Measurements from ENCODE around the gene PWP1.

PWP1 gene

DNA sequence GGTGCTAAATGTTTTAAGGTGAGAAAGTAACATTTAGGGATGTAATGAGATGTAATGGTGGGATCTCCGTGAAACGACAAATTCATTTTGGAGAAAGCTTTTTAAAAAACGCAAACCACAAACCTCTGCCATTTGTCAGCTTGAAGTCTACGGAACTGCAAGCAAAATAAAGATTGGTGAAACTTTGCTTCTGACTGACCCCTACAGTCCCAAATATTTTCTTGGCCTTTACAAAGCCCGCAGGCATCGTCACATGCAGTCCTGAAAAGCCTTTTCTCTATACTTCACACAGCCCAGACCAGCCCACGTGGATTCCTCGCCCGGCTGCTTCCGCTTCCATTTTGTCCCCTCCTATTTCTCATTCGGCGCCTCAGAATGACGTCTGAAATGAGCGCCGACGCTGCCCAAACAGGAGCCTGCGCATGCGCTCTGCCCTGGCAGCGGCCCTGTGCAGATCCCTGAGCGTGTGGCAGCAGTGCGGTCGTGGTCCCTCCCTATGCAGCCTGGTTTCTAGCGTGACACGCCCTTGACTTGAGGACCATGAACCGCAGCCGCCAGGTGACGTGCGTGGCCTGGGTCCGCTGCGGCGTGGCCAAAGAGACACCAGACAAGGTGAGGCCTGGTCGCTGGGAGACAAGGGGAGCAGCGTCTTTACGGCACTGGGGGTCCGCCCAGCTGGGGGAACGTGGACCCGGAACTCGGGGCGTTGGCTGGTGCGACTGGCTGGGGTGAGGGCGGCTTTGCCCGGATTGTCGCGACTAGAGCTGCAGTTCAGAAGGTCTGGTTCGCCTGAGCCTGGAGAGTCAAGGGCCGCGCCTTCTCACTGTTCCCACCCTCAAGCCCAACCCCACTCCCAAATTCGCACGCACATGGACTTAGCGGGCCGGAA is at the start of gene PWP1:
Gene PWP1, plus strand, starts transcription at position 440 of the 889 bp plus-strand sequence. Its CDS starts 101 bp downstream, at position 541.
- peak; percentile 92 for DNase-seq (ENCODE audit: low spot score)

DNA sequence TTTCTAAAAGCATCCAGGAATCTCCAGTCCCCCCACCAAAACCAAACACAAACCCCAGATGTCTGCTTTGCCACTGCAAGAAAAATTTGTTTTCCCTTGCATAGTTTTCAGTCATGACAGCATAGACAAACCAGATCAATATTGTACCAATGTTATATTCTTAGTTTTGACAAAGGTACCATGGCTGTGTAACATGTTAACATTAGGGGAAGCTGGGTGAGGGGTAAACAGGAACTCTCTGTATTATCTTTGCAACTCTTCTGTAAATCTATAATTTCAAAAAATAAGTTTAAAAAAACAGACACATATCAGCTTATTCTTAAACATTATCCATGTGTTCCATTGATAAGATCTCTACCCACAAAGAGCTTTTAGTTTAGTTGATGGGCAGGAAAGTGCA is 44.4 kb upstream of the PWP1 start:
- no peak for DNase-seq (ENCODE audit: low spot score)

DNA sequence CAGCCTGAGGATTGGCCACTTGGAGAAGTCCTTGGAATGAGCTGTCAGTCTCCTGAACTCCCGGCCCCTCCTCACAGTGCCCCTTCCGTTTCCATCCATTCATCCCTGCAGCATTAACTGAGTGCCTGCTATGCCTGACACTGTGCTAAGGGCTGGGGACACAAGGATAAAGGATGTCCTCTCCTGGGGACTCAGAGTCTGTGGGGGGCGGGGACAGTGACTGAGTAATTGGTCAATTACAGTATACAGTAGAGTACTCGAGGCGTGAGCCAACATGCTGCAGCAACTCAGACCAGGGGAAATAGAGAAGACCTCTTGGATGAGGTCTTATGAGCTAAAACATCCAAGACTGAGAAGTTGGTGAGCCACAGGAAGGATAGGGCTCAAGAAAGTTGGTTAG is 43.4 kb upstream of the PWP1 start:
- DNase-seq (ENCODE audit: low spot score): no peak

DNA sequence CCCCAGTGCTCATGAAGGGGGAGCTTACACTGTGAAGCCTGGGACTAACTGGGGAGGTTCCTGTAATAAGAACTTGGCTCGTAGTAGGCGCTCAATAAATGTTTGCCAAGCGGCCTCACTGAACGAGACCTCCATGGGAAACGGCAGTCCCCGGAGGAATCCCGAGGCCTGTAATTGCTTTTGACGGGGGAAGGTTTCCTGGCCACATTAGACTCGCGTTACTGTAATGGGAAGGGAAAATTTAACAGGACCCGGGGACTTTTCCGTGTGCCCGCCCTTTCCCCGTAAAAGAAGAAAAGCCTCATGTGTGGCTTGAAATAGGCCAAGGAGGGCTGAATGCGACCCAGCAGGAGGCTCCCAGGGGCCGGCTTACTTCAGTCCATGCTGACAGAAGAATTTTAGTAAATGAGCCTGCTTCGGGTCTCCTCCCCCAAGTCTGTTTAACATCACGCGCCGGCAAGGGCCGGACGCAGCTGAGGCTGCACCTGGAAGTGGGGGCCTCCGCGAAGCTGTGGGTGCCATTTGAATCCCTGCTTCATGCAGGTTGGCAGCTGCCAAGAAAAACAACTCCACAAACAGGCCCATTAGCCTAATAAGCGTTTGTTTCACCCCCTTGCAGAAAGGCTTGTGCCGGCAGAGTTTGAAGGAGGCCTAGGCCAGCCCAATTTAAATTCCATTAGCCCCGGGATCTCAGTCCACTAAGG is 39.8 kb upstream of the PWP1 start:
- no peak for DNase-seq (ENCODE audit: low spot score)

DNA sequence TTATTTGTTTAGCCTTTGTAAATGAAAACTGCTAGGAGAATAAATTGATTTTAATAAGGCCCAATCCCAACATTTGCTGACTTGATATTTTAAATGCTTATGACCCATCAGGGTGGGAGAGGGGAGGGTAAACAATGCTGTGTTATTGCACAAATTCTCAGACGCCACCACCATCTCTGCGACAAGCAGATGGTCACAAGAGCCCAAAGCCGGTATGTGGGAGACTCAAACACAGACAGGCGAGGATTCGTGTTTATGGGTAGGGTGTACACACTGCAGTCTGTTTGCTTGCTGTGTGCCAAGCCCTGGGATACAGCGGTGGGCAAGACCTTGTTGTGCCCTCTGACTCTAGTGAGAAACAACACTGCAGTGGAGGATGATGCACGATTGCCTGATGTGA is 39.2 kb upstream of the PWP1 start:
- DNase-seq (ENCODE audit: low spot score): no peak

DNA sequence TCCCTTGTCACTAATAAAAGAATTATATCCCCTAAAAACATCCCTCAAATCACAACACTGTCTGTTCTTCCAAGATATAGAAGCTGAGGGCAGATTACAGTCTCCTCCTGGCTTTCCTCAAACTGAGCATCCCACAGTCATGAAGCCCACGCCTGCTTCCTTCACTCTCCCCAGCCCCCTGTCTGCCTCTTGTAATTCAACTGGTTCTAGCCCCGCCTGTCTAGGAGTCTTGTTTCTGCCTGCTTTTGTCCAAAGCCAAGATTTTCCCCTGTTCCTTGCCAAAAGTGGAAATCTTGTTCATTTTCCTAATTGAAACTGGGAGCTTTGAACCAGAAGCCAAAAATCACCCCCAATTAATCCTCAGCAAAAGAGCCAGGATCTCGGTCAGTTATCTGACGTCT is 35.9 kb upstream of the PWP1 start:
- no peak for DNase-seq (ENCODE audit: low spot score)

DNA sequence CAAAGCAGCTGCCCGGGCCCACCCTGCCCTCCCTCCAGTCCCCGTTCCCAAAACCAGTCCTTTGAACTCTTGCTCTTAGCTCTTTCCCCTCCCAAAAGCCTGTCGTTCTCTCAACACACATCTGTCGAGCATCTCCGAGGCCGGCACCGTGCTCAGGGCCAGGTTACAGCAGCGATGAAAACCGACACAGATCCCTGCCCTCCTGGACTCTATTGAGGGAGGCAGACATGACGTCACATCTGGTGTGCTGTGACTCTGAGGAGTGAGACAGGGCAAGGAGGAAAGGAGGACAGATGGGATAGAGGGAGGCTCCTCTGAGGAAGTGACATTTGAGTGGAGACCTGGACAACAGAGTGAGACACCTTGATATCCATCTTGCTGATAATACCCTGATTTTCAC is 34.6 kb upstream of the PWP1 start:
- no peak for DNase-seq (ENCODE audit: low spot score)

DNA sequence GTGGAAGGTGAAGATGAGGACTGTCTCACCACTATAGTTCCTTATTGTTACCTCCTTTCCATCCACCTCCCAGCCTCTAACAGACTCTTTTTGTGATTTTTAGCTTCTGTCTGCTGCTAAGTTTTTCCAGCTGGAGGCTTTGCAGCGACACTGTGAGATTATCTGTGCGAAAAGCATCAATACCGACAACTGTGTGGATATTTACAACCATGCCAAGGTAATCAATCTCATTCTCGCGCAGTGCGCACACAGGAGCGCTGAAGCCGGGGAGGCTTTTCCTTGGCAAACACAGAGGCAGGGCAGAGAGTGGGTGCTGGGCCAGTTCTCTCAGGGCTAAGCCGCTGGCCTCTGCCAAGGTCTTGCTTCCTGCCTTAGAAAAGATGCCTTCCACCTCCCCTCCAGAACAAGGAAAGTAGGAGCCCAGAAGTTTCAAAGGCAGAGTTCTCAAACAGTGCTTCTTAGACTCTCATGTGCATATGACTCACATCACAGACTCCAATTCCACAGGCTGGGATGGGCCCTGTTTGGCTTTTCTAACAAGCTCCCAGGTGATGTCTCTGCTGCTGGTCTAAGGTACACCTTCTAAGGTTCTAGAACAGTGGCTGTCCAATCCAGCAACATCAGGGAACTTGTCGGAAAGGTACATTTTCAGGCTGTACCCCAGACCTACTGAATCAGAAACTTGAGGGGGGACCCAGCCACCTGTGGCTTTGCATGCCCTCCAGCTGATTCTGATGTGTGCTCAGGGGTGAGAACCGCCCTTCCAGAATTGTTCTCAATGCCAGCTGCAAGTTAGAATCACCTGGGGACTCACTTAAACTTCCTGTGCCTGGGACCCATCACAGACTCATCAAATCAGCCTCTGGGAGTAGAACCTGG is 33.8 kb upstream of the PWP1 start:
- DNase-seq (ENCODE audit: low spot score): no peak

DNA sequence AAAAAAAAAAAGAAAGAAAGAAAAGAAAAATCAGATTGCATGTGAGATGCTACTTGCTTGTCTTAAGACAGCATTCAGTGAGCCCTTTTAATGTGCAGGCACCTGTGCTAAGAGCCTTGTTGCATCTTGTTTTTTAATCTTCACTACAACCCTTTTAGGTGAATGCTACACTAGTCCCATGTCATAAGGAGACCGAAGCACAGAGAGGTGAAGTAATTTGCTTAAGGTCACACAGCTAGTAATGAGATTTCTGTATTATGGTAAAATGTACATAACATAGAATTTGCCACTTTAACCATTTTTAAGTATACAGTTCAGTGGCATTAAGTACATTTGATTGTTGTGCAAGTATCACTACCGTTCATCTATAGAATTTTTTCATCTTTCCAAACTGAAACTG is 32.1 kb upstream of the PWP1 start:
- DNase-seq (ENCODE audit: low spot score): no peak

DNA sequence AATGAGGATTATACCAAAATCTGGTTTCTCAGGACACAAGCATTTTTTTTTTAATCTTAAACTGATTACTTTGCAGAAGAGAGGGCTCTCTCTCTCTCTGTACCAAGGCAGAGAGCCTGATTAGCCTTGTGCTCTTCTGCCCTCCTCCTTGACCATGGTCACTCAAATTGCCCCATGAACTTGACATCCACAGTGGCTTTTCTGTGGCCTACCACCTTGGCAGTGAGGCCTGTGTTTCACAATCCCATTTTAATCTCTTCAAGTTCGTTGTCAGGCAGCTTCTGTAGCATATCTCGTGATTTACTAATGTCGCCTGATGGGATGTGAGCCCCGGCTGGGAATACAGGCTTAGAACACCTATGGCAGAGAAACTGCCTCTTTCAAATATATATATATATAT is 30.7 kb upstream of the PWP1 start:
- DNase-seq (ENCODE audit: low spot score): no peak

DNA sequence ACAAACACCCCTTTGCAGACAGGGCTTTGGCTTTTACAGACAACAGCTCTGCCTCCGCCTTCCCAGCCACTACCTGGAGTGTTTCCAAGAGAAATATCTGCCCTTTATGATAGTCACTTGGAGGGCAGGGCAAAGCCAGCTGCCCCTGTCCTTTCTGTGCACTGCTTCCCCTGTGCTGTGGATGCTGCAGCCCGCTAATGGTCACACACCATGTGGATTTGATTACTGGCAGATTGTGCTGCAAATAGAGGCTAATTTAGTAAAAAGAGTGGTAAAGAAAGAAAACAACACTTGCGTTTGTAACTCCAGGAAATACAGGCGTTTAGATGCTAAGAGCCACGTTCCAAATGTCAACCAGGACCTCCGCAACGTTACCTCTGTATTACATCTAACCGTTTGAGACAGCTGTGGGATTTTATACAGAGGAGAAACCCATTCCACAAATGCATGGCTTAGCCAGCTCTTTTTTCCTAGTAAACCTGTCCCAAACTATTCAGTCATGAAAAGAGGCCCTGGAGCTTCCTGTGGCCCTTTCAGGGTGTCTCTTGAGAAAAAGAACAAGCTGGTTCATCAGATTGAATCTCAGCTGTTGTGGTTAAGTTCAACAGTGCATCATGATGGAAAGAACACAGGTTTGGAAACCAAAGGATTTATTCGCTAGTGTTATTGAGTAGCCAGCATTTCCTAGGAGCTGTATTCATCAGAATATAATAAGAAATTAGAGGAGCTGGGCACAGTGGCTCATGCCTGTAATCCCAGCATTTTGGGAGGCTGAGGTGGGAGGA is 30.1 kb upstream of the PWP1 start:
- no peak for DNase-seq (ENCODE audit: low spot score)

DNA sequence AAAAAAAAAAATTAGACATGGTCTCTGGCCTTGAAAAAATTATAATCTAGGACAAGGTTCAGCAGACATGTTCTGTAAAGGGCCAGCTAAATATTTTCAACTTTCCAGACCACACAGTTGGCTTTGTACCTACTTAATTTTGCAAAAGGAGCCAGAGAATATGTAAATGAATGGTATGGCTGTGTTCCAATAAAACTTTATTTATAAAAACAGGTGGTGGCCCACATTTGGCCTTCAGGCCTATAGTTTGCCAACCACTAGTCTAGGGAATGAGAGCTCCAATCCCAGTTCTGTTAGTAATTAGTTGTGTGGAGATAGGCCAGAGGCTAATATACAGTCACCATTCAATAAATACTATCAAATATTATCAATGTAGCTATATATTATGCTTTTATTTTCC is 29.3 kb upstream of the PWP1 start:
- no peak for DNase-seq (ENCODE audit: low spot score)

DNA sequence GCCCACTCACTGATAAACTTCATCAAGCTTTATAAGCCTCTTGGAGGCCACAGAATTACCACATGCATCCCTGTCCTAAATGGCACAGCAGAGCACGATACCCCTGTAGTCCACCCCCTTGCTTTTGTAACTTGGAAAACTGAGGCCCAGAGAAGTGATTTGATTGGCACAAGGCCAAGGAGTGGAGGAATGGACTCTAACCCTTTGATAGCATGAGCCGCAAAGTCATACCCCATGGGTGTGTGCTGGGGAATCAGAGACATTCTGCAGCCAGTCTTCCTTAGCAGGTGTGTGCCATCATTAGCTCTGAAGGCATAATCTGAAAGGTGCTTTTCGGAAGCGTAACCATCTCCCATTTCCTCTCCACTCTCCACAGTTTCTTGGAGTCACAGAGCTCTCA is 28.5 kb upstream of the PWP1 start:
- DNase-seq (ENCODE audit: low spot score): no peak

DNA sequence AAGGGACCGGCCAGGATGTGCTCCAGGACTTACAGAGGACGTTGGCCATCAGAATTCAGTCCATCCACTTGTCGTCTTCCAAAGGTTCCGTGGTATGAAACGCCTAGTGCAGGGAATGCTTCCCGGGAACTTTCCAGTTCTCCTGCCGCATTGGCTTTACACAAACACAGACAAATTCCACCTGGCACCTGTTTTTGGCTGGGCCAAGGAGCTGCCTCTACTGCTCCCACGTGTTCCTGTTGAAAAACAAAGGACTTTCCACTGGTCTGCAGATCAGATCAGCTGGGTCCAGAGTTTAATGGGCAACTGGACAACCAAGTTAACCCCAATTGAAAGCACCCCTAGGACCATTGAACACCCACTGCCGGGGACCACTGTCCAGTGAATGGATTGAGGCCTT is 28.0 kb upstream of the PWP1 start:
- DNase-seq (ENCODE audit: low spot score): no peak

DNA sequence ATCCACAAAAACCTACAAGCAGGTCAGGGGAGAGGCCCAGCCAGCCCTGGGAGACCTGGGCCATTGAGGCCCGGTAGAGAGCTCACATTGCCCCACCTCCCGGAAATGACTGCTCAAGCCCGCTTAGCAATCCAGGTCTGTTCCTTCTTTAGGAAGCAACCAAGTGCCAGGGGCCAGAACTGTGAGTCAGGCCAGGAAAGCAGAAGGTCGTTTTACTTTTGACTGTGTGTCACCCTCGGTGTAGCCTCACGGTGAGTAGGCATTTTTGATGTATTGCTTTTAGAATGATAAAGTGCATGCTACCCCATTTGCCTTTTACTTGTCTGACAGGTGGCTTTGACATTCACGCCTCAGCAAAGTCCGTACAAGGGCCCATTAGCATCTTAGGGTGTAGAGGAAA is 25.4 kb upstream of the PWP1 start:
- no peak for DNase-seq (ENCODE audit: low spot score)

DNA sequence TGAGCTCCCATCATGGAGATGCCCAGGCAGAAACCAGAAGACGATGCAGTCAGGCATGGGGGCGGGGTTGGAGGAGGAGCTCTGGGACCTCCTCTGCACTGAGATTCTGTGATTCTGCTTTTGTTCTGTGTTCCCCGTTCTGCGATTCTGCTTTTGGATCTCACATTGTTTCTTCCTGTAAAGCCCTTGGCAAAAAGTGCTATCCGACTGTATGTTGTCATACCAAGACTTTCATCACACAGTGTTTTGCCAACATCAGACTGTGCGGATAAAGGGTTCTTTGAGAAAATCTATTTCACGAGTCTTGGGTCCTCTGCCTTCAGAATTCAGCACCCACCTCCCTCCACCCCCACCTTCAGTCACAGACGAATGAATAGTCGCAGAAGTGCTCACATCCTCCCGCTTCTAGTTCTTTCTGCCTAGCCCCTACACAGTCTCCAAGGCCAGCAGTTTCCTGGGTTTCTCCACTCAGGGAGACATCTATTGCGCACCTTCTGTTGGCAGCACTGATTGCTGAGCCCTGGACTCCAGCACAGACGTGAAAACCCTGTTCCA is 24.7 kb upstream of the PWP1 start:
- DNase-seq (ENCODE audit: low spot score): no peak

DNA sequence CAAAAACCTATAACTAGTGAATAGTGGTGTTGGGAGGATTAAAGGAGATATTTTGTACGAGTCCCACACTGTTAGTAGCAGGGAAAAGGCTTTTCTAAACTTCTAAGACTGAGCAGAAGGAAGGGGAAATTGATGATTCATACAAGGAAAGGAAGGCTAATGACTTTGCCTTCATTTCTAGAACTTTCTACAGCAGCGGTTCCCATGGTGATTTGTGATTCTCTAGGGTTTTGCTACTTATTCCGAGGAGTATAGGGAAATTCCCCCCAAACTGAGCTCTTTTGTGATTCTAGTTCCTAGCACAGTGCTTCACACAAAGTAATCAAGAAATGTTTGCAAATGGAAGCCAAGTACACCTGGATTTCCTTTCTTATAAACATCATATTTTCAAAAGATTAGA is 23.8 kb upstream of the PWP1 start:
- no peak for DNase-seq (ENCODE audit: low spot score)

DNA sequence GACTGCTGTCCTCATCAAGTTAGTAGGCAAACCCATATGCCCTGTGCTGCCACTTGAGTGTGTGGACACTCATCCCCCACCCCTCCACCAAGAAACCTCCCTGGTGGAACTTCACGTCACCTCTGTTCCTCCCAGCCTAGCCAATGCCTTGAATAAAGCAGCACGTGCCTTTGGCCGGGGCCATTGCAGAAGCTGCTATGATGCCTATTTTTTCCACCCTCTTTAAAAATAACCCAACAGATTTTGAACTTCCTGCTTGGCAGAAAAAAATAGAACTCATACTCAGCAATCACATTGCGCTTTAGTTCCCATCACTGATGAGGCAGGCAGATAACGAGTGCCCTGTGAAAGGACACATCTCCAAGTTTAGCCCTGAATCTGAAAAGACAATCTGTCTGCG is 23.1 kb upstream of the PWP1 start:
- no peak for DNase-seq (ENCODE audit: low spot score)

DNA sequence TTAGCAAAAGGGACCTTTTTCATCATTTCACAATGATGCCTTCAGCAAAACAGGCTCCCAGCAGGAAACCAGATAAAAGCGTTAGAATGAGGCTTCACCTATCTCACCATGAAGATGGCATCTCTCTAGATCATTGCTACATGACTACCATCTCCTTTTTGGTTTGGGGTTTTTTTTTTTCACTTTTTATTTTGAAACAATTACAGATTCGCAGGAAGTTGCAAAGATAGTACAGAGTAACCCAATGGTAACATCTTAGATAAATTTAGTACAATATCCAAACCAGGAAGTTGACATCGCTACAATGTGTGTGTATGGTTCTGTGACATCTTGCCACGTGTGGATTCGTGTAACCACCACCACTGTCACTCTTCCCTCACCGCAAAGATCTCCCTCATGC is 22.3 kb upstream of the PWP1 start:
- no peak for DNase-seq (ENCODE audit: low spot score)

DNA sequence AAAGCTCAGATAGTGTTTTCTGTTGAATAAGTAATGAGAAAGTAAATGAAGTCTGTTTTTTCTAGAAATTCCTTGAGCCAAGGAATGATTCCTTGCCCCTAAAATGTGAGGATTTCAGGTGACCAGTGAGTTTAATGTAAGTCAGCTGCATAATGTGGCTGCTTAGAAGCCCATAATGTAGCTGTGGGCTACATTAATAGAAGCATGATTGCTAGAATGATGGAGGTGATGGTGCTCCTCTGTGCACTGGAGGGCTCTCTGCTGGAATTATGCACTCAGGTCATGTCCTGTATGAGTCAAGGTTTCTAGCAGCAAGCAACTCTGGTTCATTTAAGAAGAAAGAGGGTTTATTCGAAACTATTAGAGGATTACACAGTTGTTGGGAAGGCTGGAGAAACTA is 19.6 kb upstream of the PWP1 start:
- DNase-seq (ENCODE audit: low spot score): no peak

DNA sequence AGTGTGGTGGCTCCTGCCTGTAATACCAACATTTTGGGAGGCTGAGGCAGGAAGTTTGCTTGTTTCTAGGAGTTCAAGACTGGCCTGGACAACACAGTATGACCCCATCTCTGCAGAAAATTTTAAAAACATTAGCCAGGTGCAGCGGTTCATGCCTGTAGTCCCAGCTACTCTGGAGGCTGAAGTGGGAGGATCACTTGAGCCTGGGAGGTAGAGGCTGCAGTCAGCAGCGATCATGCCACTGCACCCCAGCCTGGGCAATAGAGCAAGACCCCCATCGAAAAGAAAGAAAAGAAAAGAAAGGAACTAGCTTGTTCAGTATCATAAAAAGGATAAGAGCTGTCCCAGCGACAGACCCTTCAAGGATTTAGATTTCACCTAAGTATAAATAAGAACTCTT is 18.1 kb upstream of the PWP1 start:
- DNase-seq (ENCODE audit: low spot score): no peak
